Muscle of leg (tissue), 11 donors: ENCODE measurements around the gene TXNRD2. TPM values are rescaled to one million over a fixed set of nuclear protein-coding genes. Genes with fewer than 3 reads are reported as not detected.
A peak's percentile ranks its signal among the peaks of the same experiment; 100 is the strongest.

Experiments used
- DNase-seq: peaks from one replicate; pipeline ENCODE4 v3.0.0; 2013
- H3K27ac ChIP-seq: one replicate; pipeline ENCODE4 v1.5.1; 2013; ENCODE audit warnings: mild to moderate bottlenecking, low read length, control low read depth
- H3K27me3 ChIP-seq: one replicate; pipeline ENCODE4 v1.6.1; 2013; ENCODE audit warnings: low read length; ENCODE audit not compliant: control insufficient read depth, insufficient read depth
- H3K36me3 ChIP-seq: one replicate; pipeline ENCODE4 v1.6.1; 2013; ENCODE audit warnings: low read length; ENCODE audit not compliant: control insufficient read depth, insufficient read depth
- H3K4me1 ChIP-seq: one replicate; pipeline ENCODE4 v1.6.1; 2013; ENCODE audit warnings: low read length; ENCODE audit not compliant: control insufficient read depth, insufficient read depth
- H3K4me3 ChIP-seq: one replicate; pipeline ENCODE4 v1.5.1; 2013; ENCODE audit warnings: low read length, control low read depth
- H3K9me3 ChIP-seq: replicated peaks from 2 replicates; pipeline ENCODE4 v1.6.1; 2013; ENCODE audit warnings: low read depth, low read length; ENCODE audit not compliant: control insufficient read depth
- WGBS: methylation state at CpG from one replicate; pipeline ENCODE4 v1.1.5; 2013; ENCODE audit warnings: missing lambda C conversion rate; ENCODE audit not compliant: insufficient coverage; 5-methylcytosine and 5-hydroxymethylcytosine counted together
- polyA plus RNA-seq, 8 donors: library from polyadenylated mRNA; unstranded; fragments of 120-200 nt; gene quantifications; one replicate each; pipeline versions ENCODE4 v1.2.1 to v1.2.3, GENCODE V29; 2013; ENCODE audit warnings: inconsistent platforms in 1 of 8, low replicate concordance in 1 of 8; ENCODE audit not compliant: insufficient read length in 8 of 8, insufficient read depth in 1 of 8
- total RNA-seq: library from RNA; stranded (reverse); fragments of 120-200 nt; gene quantifications from one replicate; pipeline ENCODE4 v1.2.4, GENCODE V29; 2013

Gene TXNRD2
- total and polyA plus RNA-seq, 9 donors, result 14.1 to 21.5 (median 17.9) TPM

- no peak for DNase-seq
- 85% methylated on average over 7 of the region's 9 CpGs for WGBS
- H3K9me3 ChIP-seq, result peaks cover 4% of the 10 kb centered on the region
- H3K4me1 ChIP-seq, result peaks cover 26% of the 10 kb centered on the region
- H3K4me3 ChIP-seq, result no peak overlapping the region
- peaks cover 40% of the 10 kb centered on the region for H3K36me3 ChIP-seq
- H3K27me3 ChIP-seq, result no peaks in the 10 kb centered on the region
- no peak overlapping the region for H3K27ac ChIP-seq
Observed at GRCh38 chr22:19849835-19850762, 91.5 kb downstream of the TXNRD2 start.

- Histone ChIP-seq H3K27ac (no peak overlapping the region), H3K36me3 (peaks cover 40% of the 10 kb centered on the region), H3K27me3 (no peaks in the 10 kb centered on the region), H3K9me3 (peaks cover 4% of the 10 kb centered on the region), H3K4me3 (no peak overlapping the region), H3K4me1 (peaks cover 36% of the 10 kb centered on the region)
- WGBS, result 88% methylated on average over 4 of the region's 7 CpGs
- no peak for DNase-seq
Observed at GRCh38 chr22:19848298-19849224, 93.1 kb downstream of the TXNRD2 start.

- DNase-seq, result no peak
- H3K4me1 ChIP-seq, result peaks cover 28% of the 10 kb centered on the region
- WGBS, result 80% methylated on average over 1 of the region's 2 CpGs
- H3K36me3 ChIP-seq, result peaks cover 40% of the 10 kb centered on the region
- H3K27ac ChIP-seq, result no peak overlapping the region
- no peak overlapping the region for H3K4me3 ChIP-seq
- H3K27me3 ChIP-seq, result no peaks in the 10 kb centered on the region
- peaks cover 4% of the 10 kb centered on the region for H3K9me3 ChIP-seq
Observed at GRCh38 chr22:19847345-19847632, 94.3 kb downstream of the TXNRD2 start.

GRCh38 chr22:19846620-19847344 lies 94.8 kb downstream of the TXNRD2 start:
- Histone ChIP-seq H3K27me3 (no peaks in the 10 kb centered on the region), H3K27ac (no peak overlapping the region), H3K4me1 (peaks cover 27% of the 10 kb centered on the region), H3K9me3 (peaks cover 4% of the 10 kb centered on the region), H3K4me3 (no peak overlapping the region), H3K36me3 (peaks cover 36% of the 10 kb centered on the region)
- no peak for DNase-seq
- 79% methylated on average over 7 of the region's 9 CpGs for WGBS

- Histone ChIP-seq H3K36me3 (peaks cover 20% of the 10 kb centered on the region), H3K4me3 (no peak overlapping the region), H3K27ac (no peak overlapping the region), H3K27me3 (no peaks in the 10 kb centered on the region), H3K4me1 (peaks cover 27% of the 10 kb centered on the region), H3K9me3 (peaks cover 4% of the 10 kb centered on the region)
- DNase-seq, result no peak
- 80% methylated on average over 3 of the region's 8 CpGs for WGBS
Observed at GRCh38 chr22:19845054-19845722, 96.4 kb downstream of the TXNRD2 start.

- WGBS, result 53% methylated on average over 16 of the region's 18 CpGs
- Histone ChIP-seq H3K27me3 (no peaks in the 10 kb centered on the region), H3K27ac (peak overlapping the region; percentile 11), H3K9me3 (peaks cover 4% of the 10 kb centered on the region), H3K4me3 (no peak overlapping the region), H3K36me3 (peaks cover 15% of the 10 kb centered on the region), H3K4me1 (peaks cover 27% of the 10 kb centered on the region)
- DNase-seq, result peak; percentile 69
Observed at GRCh38 chr22:19844377-19845053, 97.1 kb downstream of the TXNRD2 start.

- 81% methylated on average over 11 of the region's 11 CpGs for whole genome bisulfite sequencing
- no peak overlapping the region for H3K4me3 ChIP-seq
- H3K9me3 ChIP-seq, result peaks cover 4% of the 10 kb centered on the region
- no peaks in the 10 kb centered on the region for H3K27me3 ChIP-seq
- H3K27ac ChIP-seq, result peak overlapping the region; percentile 11
- DNase-seq, result no peak
- H3K4me1 ChIP-seq, result peaks cover 27% of the 10 kb centered on the region
- peaks cover 13% of the 10 kb centered on the region for H3K36me3 ChIP-seq
Observed at GRCh38 chr22:19843857-19844376, 97.7 kb downstream of the TXNRD2 start.

- Histone ChIP-seq H3K36me3 (peaks cover 6% of the 10 kb centered on the region), H3K4me3 (no peak overlapping the region), H3K27ac (no peak overlapping the region), H3K4me1 (peaks cover 27% of the 10 kb centered on the region), H3K9me3 (peaks cover 4% of the 10 kb centered on the region), H3K27me3 (no peaks in the 10 kb centered on the region)
- 59% methylated on average over 27 of the region's 27 CpGs for WGBS
- no peak for DNase-seq
Observed at GRCh38 chr22:19843107-19843856, 98.3 kb downstream of the TXNRD2 start.
